Pancreas (tissue), 10 donors: ENCODE data around the gene KLHL24. TPM values are rescaled to one million over a fixed set of nuclear protein-coding genes. Genes with fewer than 3 reads are reported as not detected.

ENCODE experiments used
- ATAC-seq, 4 donors: fragments of 200-7000 bp; cut with Tn5 transposase; one replicate each; pipeline versions ENCODE4 v1.8.0 to v1.9.1; 2020; ENCODE audit warnings: mild to moderate bottlenecking in 4 of 4, moderate library complexity in 4 of 4
- DNase-seq, 6 donors: peaks; one replicate each; pipeline ENCODE4 v3.0.0-alpha.2; 2020
- FAIRE-seq: peaks from 2 replicates; lab custom pipeline; 2012; peaks lifted over from hg19 to GRCh38; lab: Jason Lieb, UNC
- H3K27ac ChIP-seq, 4 donors: fragments of 200-600 bp; sonication (generic); 1 replicate in 3 of 4; 2 replicates in 1 of 4; pipeline versions ENCODE4 v1.5.0 to v1.8.0; 2020
- H3K27me3 ChIP-seq, 4 donors: fragments of 200-600 bp; one replicate each; pipeline ENCODE4 v1.8.0; 2021
- H3K36me3 ChIP-seq, 3 donors: fragments of 200-600 bp; sonication (generic) in 1 of 3; one replicate each; pipeline versions ENCODE4 v1.5.0 to v1.8.0; 2020 to 2021
- H3K4me1 ChIP-seq, 3 donors: fragments of 200-600 bp; one replicate each; pipeline ENCODE4 v1.8.0; 2021
- H3K4me3 ChIP-seq, 4 donors: fragments of 200-600 bp; sonication (generic) in 2 of 4; one replicate each; pipeline versions ENCODE4 v1.5.0 to v1.8.0; 2020 to 2021
- H3K9me3 ChIP-seq, 4 donors: fragments of 200-600 bp; one replicate each; pipeline ENCODE4 v1.8.0; 2021
- WGBS, 2 donors: extraction: QIAGEN DNeasy Blood & Tissue Kit; methylation state at CpG; one replicate each; pipeline ENCODE4 v1.1.7; 2013; 5-methylcytosine and 5-hydroxymethylcytosine counted together
- intact Hi-C, 3 donors: fragments of 100-400 bp; cut with DNase I; formaldehyde crosslinking; loops; one replicate each; pipeline versions ENCODE4 v1.11.1 to v1.14.2; 2022
- polyA plus RNA-seq, 2 donors: library from polyadenylated mRNA; stranded (reverse); fragments of 200-250 nt; gene quantifications; one replicate each; pipeline ENCODE4 v1.2.3, GENCODE V29; 2013
- total RNA-seq, 6 donors: library from RNA; stranded (reverse); fragmentation: NEBNext Ultra II Directional in 4 of 6; extraction: Animal tissue kit (Norgen Biotek cat#: 25700) in 4 of 6; gene quantifications; one replicate each; pipeline versions ENCODE4 v1.2.1 to v1.2.4, GENCODE V29; 2021 to 2023
- TF ChIP-seq, protein P1 (sequence below), 4 donors: fragments of 200-600 bp; sonication (generic) in 3 of 4; IDR thresholded peaks; one replicate each; pipeline versions ENCODE4 v1.5.0 to v1.8.0; 2021; ENCODE audit warnings: antibody characterized with exemption in 4 of 4
- donor health status: healthy with polysubstance abuse.
- donor health status: DM: no; HTN: no; CAD: no; lungs with moderate emphysema.
- donor health status: DM: no; HTN: no; CAD: no.
- donor health status: control.
- donor health status: control.
- donor health status: Bipolar disorder and iron deficiency.
- donor health status: DM: yes; HTN: yes; CAD: no.
- donor health status: DM: no; HTN: no; CAD: no.
- donor health status: DM: no; HTN: no; CAD: no.
- donor health status: DM: yes; HTN: yes; CAD: no.

The KLHL24 gene
- total and polyA plus RNA-seq, 8 donors, result 5.7 to 40.8 (median 23.9) TPM

DNA sequence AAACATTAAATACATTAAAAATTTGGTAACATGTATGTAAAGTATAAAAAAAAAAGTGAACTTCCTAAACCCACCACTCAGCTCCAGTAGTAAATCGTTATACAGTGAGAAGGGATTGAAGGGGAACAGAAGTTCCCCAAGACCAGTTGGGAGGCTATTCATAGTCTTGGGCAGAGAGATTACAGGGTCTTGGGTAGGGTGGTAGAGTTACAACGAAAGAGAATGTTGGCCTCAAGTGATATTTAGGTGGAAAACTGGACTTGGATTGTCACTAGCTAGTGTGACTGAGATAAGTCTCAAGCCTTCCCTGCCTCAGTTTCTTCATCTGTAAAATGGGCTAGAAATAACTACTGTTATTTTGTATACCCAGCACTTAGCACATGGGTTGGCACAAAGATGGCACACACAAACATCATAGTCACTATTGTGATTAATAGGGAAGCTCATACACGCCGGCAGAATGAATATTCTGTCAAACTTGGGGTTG lies 61.7 kb downstream of the KLHL24 start:
- H3K36me3 ChIP-seq, result no peaks in the 10 kb centered on the region
- WGBS, 2 donors, result 35 to 39% methylated on average over 4 of the region's 4 CpGs
- no peaks in the 10 kb centered on the region for H3K27me3 ChIP-seq
- FAIRE-seq, result no peak
- peak overlapping the region in 2 of 4 donors; percentile 85 to 88 for H3K27ac ChIP-seq
- TF ChIP-seq, protein P1, sequence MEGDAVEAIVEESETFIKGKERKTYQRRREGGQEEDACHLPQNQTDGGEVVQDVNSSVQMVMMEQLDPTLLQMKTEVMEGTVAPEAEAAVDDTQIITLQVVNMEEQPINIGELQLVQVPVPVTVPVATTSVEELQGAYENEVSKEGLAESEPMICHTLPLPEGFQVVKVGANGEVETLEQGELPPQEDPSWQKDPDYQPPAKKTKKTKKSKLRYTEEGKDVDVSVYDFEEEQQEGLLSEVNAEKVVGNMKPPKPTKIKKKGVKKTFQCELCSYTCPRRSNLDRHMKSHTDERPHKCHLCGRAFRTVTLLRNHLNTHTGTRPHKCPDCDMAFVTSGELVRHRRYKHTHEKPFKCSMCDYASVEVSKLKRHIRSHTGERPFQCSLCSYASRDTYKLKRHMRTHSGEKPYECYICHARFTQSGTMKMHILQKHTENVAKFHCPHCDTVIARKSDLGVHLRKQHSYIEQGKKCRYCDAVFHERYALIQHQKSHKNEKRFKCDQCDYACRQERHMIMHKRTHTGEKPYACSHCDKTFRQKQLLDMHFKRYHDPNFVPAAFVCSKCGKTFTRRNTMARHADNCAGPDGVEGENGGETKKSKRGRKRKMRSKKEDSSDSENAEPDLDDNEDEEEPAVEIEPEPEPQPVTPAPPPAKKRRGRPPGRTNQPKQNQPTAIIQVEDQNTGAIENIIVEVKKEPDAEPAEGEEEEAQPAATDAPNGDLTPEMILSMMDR (IDR thresholded peaks at IDR 0.05), result no peak
- intact Hi-C loops, result no loop called here
- H3K4me1 ChIP-seq, result peaks cover 0 to 10% (median 5%) of the 10 kb centered on the region in 3 donors
- H3K9me3 ChIP-seq, result no peaks in the 10 kb centered on the region
- no peak for DNase-seq
- peak overlapping the region; percentile 90 to 99 (median 94) for H3K4me3 ChIP-seq
- no peak for ATAC-seq

DNA sequence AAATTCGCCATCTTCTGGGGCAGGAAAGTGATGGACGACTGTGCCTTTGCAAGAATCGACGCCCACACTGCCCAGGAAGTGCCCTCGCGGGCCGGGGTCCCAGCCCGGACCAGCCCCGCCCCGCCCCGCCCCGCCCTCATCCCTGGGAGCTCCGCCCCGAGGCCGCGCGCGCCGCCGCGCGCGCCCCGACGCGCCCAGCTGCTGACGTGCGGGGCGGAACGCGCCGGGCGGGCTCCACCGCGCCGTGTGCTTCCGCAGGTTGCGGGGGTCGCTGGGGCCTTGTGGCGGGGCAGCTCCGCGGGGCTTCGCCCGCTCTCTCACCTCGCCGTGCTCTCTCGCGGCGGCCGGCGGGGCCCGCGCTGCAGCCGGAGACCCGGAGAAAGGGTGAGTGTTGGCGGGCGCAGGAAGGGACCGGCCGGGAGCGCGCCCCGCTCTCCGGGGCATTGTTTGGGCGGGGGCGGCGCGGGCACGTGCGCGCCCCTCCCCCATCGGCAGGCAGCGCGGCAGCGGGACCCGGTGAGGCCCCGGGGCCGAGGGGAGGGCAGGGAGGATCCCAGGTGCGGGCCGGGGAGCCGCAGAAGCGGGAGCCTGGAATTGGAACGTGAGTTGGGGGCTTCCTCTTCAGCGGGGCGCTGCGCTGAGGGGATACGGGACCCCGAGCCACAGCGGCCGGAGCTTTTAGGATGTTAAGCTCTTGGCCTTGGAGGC lies 62.3 kb downstream of the KLHL24 start, which contains the start of gene YEATS2:
TSS of gene YEATS2 (plus strand) at position 188 of the 708 bp plus-strand sequence. CDS start 17,366 bp downstream, outside the sequence.
- DNase-seq, result peak; percentile 43 to 89 (median 61)
- WGBS, 2 donors, result 1% methylated on average over 62 to 89 of the region's 89 CpGs
- Histone ChIP-seq H3K27ac (peak within 1 kb of the TSS; percentile 54 to 88 (median 74)), H3K4me3 (peak within 1 kb of the TSS; percentile 90 to 99 (median 94)), H3K4me1 (peaks cover 0 to 10% (median 5%) of the 10 kb centered on the region in 3 donors), H3K27me3 (no peaks in the 10 kb centered on the region), H3K9me3 (no peaks in the 10 kb centered on the region), H3K36me3 (no peaks in the 10 kb centered on the region)
- TF ChIP-seq, protein P1 (IDR thresholded peaks at IDR 0.05), result no peak
- FAIRE-seq, result no peak
- intact Hi-C loops, result no loop called here
- ATAC-seq, result peak; percentile 92 to 97 (median 94)

DNA sequence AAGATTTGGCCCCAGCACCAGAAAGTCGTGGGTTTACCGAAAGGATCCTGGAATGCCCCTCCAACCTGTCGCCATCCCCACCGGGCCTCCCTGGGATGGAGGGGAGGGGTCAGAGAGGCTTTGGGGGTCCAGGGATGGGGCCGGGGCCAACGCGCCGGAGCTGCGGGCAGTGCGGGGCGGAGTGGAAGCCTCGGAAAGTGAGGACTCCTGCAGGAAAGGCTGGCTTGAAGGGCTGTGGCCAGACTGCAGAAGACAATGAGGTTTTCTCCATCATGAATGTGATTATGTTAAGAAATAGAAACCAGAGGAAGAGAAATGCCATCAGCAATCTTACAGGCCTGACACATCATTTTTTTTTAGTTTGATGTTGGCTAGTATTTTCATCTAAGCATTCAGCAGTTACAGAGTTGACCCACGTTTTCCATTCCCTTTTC lies 62.9 kb downstream of the KLHL24 start:
- no peak for FAIRE-seq
- H3K27ac ChIP-seq, result peak overlapping the region; percentile 54 to 88 (median 74)
- peak in 5 of 6 donors; percentile 11 to 62 (median 27) for DNase-seq
- H3K4me3 ChIP-seq, result peak overlapping the region; percentile 90 to 99 (median 94)
- no peaks in the 10 kb centered on the region for H3K36me3 ChIP-seq
- WGBS, 2 donors, result 1% methylated on average over 13 of the region's 13 CpGs
- intact Hi-C loops, result no loop called here
- H3K4me1 ChIP-seq, result peaks cover 0 to 10% (median 5%) of the 10 kb centered on the region in 3 donors
- TF ChIP-seq, protein P1 (IDR thresholded peaks at IDR 0.05), result no peak
- no peaks in the 10 kb centered on the region for H3K9me3 ChIP-seq
- peak; percentile 41 to 60 (median 58) for ATAC-seq
- H3K27me3 ChIP-seq, result no peaks in the 10 kb centered on the region

DNA sequence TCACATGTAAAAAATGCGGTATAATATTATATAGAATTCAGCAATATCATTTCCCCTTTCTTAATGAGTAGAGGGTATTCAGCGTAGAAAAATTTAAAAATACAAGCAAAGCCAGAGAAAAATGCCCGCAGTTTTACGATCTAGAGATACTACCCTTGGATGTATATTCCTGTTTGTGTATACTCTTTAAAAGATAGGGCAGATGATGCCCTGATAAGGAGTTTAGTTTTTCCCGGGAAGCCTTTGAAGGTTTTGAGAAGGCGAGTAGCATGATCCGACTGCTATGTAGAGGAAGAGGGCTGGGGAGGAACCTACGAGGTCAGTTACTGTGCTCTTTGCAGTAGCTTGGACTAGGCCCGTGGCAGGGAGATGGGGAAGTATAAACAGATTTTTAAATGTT lies 63.3 kb downstream of the KLHL24 start:
- WGBS, 2 donors, result 13 to 17% methylated on average over 9 of the region's 9 CpGs
- Histone ChIP-seq H3K27ac (peak overlapping the region in 2 of 4 donors; percentile 85 to 88), H3K4me1 (peaks cover 0 to 10% (median 5%) of the 10 kb centered on the region in 3 donors), H3K36me3 (no peaks in the 10 kb centered on the region), H3K9me3 (no peaks in the 10 kb centered on the region), H3K27me3 (no peaks in the 10 kb centered on the region), H3K4me3 (peak overlapping the region; percentile 90 to 99 (median 94))
- DNase-seq (peak in 1 of 6 donors; percentile 23), FAIRE-seq (no peak), ATAC-seq (peak in 2 of 4 donors; percentile 57 to 66)
- intact Hi-C loops, result no loop called here
- TF ChIP-seq, protein P1 (IDR thresholded peaks at IDR 0.05), result no peak
